ENCODE results near the gene SPATA31A3.
"Not testable (repeated sequence)": the region's sequence is repeated elsewhere in the genome, so short reads cannot be mapped to it uniquely, and the experiment has no call there.

The SPATA31A3 gene

GRCh38 chr9:66992450-66992849 is at the start of gene SPATA31A3:
Gene SPATA31A3 (minus strand): TSS chr9:66992550. CDS start chr9:66992521, 29 bp downstream.
- not testable (repeated sequence) for DNase-seq (ENCODE audit: low read depth, low spot score)

- DNase-seq (ENCODE audit: low read depth, low spot score), result not testable (repeated sequence)
Measured at GRCh38 chr9:66952576-66952975, 39.8 kb downstream of the SPATA31A3 start.

- not testable (repeated sequence) for DNase-seq (ENCODE audit: low read depth, low spot score)
Measured at GRCh38 chr9:66942400-66943155, 49.8 kb downstream of the SPATA31A3 start.

- DNase-seq (ENCODE audit: low read depth, low spot score), result not testable (repeated sequence)
Measured at GRCh38 chr9:66939878-66940830, 52.2 kb downstream of the SPATA31A3 start.

- not testable (repeated sequence) for DNase-seq (ENCODE audit: low read depth, low spot score)
Measured at GRCh38 chr9:66938322-66938721, 54.0 kb downstream of the SPATA31A3 start.

- not testable (repeated sequence) for DNase-seq (ENCODE audit: low read depth, low spot score)
Measured at GRCh38 chr9:66937662-66938061, 54.7 kb downstream of the SPATA31A3 start.
